Measurements from ENCODE around the gene PATJ. TPM values are rescaled to one million over a fixed set of nuclear protein-coding genes. Genes with fewer than 3 reads are reported as not detected.
"Not testable (repeated sequence)": the region's sequence is repeated elsewhere in the genome, so short reads cannot be mapped to it uniquely, and the experiment has no call there.

Gene PATJ
- total RNA-seq, 1 donor from 2014 or later, result 30.0 TPM

DNA sequence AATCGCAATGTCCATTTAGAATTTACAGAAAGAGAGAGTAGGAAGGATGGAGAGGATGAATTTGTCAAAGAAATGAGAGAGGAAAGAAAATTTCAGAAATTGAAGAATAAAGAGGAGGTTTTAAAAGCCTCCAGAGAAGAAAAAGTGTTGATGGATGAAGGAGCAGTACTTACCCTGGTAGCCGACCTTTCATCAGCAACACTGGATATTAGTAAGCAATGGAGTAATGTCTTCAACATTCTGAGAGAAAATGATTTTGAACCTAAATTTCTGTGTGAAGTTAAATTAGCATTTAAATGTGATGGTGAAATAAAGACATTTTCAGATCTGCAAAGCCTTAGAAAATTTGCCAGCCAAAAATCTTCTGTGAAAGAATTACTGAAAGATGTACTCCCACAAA lies 464.9 kb downstream of the PATJ start:
- no peak for DNase-seq (ENCODE audit: low spot score)
- intact Hi-C loops (cut with DNase I), result no loop called here
- no peak for ATAC-seq

DNA sequence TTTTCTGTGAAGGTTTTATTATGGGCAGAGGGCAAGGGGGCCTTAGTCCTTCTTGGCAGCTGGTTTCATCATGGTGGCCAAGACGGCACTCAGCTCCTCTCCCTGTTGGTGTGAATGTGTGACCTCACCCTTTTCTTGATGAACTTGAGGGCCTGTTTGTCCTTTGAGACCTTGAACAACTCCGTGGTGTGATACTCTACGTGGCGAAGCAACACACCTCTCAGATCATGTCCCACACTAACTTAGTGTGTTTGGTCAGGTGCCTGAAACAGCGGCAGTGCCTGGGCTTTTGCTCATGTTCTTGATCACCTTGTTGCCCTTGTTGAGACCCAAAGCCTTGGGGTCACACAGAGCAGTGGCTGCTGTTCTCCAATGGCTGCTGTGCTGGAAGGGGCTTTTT lies 465.8 kb downstream of the PATJ start:
- DNase-seq (ENCODE audit: low spot score) (no peak), ATAC-seq (no peak)
- intact Hi-C loops (cut with DNase I), result no loop called here

DNA sequence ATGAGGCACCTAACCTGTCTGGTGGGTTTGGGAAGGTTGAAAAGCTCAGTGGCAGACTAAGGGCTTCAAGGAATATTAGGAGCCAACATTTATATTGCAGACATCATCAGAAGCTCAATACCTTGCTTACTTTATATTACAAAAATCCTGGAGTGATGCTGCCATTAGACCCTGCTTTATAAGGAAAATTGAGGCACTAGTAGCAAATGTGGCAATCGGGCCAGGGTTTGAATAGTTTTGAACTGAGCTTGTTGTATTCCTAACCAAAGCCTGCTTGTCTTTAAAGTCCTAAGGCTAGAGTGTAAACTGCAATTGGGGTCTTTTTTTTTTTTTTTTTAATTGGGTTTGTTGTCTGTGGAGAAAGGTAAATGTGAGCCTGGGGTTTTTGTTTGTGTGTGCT lies 466.7 kb downstream of the PATJ start:
- intact Hi-C loops (cut with DNase I), result no loop called here
- ATAC-seq (no peak), DNase-seq (ENCODE audit: low spot score) (no peak)

DNA sequence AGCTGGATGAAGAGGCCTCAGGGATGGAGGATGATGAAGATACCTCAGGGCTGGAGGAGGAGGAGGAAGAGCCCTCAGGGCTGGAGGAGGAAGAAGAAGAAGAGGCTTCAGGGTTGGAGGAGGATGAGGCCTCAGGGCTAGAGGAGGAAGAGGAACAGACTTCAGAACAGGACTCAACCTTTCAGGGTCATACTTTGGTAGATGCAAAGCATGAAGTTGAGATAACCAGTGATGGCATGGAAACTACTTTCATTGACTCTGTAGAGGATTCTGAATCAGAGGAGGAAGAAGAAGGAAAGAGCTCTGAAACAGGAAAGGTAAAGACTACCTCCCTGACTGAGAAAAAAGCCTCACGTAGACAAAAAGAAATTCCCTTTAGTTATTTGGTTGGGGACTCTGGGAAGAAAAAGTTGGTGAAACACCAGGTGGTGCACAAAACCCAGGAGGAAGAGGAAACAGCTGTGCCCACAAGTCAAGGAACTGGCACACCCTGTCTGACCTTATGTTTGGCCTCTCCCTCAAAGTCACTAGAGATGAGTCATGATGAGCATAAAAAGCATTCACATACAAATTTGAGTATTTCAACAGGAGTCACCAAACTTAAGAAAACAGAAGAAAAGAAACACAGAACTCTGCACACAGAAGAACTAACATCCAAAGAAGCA lies 467.8 kb downstream of the PATJ start:
- DNase-seq (ENCODE audit: low spot score), result no peak
- ATAC-seq, result no peak
- intact Hi-C loops (cut with DNase I), result no loop called here

DNA sequence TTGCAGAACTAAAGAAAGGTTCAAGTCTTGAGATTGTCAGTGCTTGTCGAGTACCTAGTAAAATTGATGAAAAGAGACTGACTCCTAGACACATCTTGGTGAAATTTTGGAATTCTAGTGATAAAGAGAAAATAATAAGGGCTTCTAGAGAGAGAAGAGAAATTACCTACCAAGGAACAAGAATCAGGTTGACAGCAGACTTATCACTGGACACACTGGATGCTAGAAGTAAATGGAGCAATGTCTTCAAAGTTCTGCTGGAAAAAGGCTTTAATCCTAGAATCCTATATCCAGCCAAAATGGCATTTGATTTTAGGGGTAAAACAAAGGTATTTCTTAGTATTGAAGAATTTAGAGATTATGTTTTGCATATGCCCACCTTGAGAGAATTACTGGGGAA lies 468.7 kb downstream of the PATJ start:
- DNase-seq (ENCODE audit: low spot score), result no peak
- intact Hi-C loops (cut with DNase I), result no loop called here
- no peak for ATAC-seq

DNA sequence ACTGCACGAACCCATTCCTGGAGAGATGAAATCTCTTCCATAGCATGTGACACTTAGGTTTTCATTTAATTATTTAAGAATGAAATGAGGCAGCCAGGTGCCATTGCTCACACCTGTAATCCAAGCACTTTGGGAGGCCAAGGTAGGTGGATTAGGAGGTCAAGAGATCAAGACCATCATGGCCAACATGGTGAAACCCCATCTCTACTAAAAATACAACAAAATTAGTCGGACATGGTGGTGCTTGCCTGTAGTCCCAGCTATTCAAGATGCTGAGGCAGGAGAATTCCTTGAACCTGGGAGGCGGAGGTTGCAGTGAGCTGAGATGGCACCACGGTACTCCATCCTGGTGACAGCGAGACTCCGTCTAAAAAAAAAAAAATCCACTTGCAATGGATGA lies 470.1 kb downstream of the PATJ start:
- intact Hi-C loops (cut with DNase I), result no loop called here
- DNase-seq (ENCODE audit: low spot score), result no peak
- ATAC-seq, result no peak

DNA sequence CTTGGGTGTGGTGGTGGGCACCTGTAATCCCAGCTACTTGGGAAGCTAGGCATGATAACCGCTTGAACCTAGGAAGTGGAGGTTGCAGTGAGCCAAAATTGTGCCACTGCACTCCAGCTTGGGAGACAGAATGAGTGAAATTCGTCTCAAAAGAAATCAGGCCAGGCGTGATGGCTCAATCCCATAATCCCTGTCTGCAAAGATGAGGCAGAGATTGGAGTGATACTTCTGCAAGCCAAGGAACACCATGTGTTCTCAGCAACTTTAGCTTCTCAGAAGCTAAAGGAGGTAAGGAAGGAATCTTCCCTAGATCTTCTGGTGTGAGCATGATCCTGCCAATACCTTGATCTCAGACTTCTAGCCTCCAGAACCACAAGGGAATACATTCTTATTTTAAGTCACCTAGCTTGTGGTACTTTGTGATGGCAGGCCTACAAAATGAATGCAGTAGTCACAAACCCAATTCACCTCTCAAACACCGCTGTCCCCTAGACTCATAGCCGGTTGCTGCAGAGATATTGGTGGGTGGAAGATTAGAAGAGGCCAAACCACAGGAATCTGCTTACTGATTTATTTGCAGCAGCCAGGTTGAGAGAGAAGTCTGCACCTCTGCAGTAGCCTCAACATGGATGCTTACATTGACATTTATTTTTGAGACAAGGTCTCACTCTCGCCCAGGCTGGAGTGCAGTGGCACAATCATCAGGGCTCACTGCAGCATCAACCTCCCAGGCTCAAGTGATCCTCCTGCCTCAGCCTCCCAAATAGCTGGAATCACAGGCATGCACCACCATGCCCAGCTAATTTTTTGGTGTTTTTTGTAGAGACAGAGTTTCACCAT lies 471.0 kb downstream of the PATJ start:
- ATAC-seq (no peak), DNase-seq (ENCODE audit: low spot score) (no peak)
- intact Hi-C loops (cut with DNase I), result no loop called here

DNA sequence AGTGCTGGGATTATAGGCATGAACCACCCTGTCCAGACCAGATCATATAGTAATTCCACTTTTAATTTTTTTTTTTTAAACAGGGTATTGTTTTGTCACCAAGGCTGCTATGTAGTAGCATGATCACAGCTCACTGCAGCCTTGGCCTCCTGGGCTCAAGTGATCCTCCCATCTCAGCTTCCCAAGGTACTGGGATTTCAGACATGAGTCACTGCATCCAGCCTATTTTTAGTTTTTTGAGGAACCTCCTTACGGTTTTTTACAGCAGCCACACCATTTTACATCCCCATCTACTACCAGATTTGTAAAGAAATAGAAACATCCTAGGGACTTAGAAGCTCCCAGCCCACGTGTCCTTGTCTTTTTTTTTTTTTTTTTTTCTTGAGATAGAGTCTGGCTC lies 476.3 kb downstream of the PATJ start:
- no peak for DNase-seq (ENCODE audit: low spot score)
- no peak for ATAC-seq
- intact Hi-C loops (cut with DNase I), result no loop called here

DNA sequence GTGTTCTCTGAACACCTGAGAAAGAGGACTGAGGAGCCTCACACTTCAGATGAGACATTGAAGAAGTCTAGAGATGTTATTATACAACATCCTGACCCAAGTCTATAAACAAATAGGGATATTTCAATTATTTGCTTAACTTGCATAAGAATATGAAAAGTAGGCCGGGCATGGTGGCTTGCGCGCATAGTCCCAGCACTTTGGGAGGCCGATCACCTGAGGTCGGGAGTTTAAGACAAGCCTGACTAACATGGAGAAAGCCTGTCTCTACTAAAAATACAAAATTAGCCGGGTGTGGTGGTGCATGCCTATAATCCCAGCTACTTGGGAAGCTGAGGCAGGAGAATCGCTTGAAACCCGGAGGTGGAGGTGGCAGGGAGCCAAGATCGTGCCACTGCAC lies 478.2 kb downstream of the PATJ start:
- intact Hi-C loops (cut with DNase I); DNase-seq (ENCODE audit: low spot score); ATAC-seq: not testable (repeated sequence)

DNA sequence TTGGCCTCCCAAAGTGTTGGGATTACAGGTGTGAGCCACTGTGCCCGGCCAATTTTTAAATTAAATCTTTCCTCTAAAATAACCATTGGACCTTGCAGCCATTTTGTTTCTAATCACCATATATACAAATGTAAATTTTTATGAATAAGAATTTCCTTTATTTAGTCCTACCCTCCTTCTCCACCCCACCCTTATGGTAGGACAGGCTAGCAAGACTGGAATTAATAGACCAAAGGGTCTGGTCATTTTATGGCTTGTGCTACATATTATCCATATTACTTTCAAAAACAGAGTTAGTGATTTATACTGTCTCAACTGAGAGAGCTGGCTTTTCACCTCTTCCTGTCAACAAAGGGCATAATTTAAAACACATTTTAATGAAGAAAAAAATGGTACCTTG lies 478.9 kb downstream of the PATJ start:
- no peak for ATAC-seq
- no peak for DNase-seq (ENCODE audit: low spot score)
- intact Hi-C loops (cut with DNase I), result no loop called here

DNA sequence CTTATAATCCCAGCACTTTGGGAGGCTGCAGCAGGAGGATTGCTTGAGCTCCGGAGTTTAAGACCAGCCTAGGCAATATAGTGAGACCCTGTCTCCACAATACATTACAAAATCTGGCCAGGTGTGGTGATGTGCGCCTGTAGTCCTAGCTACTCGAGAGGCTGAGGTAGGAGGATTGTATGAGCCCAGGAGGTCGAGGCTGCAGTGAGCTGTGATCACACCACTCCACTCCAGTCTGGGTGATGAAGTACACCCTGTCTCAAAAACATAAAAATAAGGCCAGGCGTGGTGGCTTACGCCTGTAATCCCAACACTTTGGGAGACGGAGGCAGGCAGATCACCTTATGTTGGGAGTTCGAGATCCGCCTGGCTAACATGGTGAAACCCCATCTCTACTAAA lies 480.0 kb downstream of the PATJ start:
- no peak for DNase-seq (ENCODE audit: low spot score)
- intact Hi-C loops (cut with DNase I), result no loop called here
- no peak for ATAC-seq

DNA sequence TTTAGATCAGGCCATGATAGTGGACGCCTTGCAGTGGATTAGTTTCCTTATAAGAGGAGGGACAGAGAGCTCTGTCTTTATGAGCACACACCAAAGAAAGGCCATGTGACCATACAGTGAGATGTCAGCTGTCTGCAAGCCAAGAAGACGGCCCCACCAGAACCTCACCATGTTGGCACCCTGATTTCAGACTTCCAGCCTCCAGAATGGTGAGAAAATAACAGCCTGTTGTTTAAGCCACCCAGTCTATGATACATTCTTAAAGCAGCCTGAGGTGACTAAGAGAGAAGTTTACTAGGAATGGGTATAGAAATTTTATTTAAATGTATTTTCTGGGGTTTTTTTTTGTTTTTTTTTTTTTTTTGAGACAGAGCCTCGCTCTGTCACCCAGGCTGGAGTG lies 481.9 kb downstream of the PATJ start:
- ATAC-seq, result no peak
- intact Hi-C loops (cut with DNase I), result no loop called here
- DNase-seq (ENCODE audit: low spot score), result no peak

DNA sequence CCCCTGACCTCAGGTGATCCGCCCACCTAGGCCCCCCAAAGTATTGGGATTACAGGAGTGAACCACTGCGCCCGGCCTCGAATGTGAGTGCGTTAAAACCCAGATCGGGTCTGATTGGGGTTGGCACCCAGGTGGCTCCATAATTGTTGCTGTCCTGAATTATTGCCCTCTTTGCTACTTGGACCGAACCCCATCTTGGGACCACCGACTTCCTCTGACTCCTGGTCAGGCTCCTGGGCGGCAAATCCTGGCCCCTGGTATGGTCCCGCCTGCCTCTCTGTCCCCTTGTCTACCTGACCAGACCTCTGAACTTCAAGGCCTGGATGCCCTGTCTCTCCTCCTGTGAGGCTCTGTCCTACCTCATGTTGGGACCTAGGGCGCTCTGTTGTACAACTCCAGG lies 485.2 kb downstream of the PATJ start:
- DNase-seq (ENCODE audit: low spot score), result no peak
- intact Hi-C loops (cut with DNase I), result no loop called here
- ATAC-seq, result no peak

Small RNA genes lying within 50 kb of the gene (microRNA-seq; reads per million reads assigned to microRNA genes)
- gene MIR3116-1 (not detected), gene MIR3116-2 (not detected)

Other genes with a start within 250 kb of the PATJ start
- gene TM2D1, start 17.3 kb upstream of the PATJ start, total RNA-seq, result 53.9 TPM

Data from sciatic nerve (tissue), 2 donors.